HUES48 (cell line): ENCODE measurements around the gene HLF.

Source experiments
- H3K27ac ChIP-seq: one replicate; pipeline ENCODE4 v1.7.0; 2013; ENCODE audit warnings: low read depth, low read length, inconsistent platforms
- H3K27me3 ChIP-seq: 2 replicates; pipeline ENCODE4 v1.6.1; 2013; ENCODE audit warnings: mild to moderate bottlenecking, low read length; ENCODE audit not compliant: control insufficient read depth, insufficient read depth
- H3K36me3 ChIP-seq: 2 replicates; pipeline ENCODE4 v1.6.1; 2013; ENCODE audit warnings: low read length; ENCODE audit not compliant: control insufficient read depth, insufficient read depth
- H3K4me1 ChIP-seq: 2 replicates; pipeline ENCODE4 v1.6.1; 2013; ENCODE audit warnings: mild to moderate bottlenecking, low read length; ENCODE audit not compliant: control insufficient read depth, insufficient read depth
- H3K4me3 ChIP-seq: 2 replicates; pipeline ENCODE4 v1.5.1; 2013; ENCODE audit warnings: mild to moderate bottlenecking, low read depth, low read length
- H3K9ac ChIP-seq: 2 replicates; pipeline ENCODE4 v1.6.1; 2013; ENCODE audit warnings: mild to moderate bottlenecking, low read depth, low read length, moderate library complexity
- H3K9me3 ChIP-seq: 2 replicates; pipeline ENCODE4 v1.6.1; 2013; ENCODE audit warnings: low read length; ENCODE audit not compliant: control insufficient read depth, insufficient read depth

The HLF gene

DNA sequence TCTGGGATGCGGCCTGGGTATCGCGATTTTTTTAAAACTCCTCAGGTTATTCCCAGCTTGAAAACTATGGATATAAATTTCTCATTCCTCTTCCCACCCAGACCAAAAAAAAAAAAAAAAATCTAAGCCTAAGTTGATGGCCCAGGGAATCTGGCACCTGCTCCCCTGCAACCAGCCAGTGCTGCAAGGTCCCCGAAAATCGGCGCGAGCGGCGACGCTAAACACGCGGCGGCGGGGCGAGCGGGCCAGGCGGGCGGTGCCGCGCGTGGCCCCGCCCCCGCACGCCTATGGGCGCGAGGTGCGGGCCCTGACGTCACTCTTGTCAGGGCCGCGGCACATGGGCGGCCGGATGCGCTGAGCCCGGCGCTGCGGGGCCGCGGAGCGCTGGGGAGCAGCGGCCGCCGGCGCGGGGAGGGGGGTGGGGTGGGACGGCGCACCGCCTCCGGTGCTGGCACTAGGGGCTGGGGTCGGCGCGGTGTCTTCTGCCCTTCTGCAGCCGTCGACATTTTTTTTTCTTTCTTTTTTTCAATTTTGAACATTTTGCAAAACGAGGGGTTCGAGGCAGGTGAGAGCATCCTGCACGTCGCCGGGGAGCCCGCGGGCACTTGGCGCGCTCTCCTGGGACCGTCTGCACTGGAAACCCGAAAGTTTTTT is at the start of gene HLF:
Gene HLF, plus strand, starts transcription at position 316 of the 654 bp plus-strand sequence. CDS start 525 bp downstream, outside the sequence.
- no peak within 1 kb of the TSS for H3K27ac ChIP-seq
- H3K4me1 ChIP-seq: peaks cover 4% of the 10 kb centered on the region
- no peaks in the 10 kb centered on the region for H3K36me3 ChIP-seq
- no peaks in the 10 kb centered on the region for H3K9me3 ChIP-seq
- peaks cover 75% of the 10 kb centered on the region for H3K27me3 ChIP-seq
- H3K9ac ChIP-seq: no peak within 1 kb of the TSS
- H3K4me3 ChIP-seq: peak within 1 kb of the TSS; percentile 50

- H3K9me3 ChIP-seq: no peaks in the 10 kb centered on the region
- no peak overlapping the region for H3K9ac ChIP-seq
- no peak overlapping the region for H3K4me3 ChIP-seq
- no peaks in the 10 kb centered on the region for H3K36me3 ChIP-seq
- H3K4me1 ChIP-seq: no peaks in the 10 kb centered on the region
- H3K27me3 ChIP-seq: no peaks in the 10 kb centered on the region
- H3K27ac ChIP-seq: no peak overlapping the region
Measured at GRCh38 chr17:55215711-55216110, 49.0 kb upstream of the HLF start.

DNA sequence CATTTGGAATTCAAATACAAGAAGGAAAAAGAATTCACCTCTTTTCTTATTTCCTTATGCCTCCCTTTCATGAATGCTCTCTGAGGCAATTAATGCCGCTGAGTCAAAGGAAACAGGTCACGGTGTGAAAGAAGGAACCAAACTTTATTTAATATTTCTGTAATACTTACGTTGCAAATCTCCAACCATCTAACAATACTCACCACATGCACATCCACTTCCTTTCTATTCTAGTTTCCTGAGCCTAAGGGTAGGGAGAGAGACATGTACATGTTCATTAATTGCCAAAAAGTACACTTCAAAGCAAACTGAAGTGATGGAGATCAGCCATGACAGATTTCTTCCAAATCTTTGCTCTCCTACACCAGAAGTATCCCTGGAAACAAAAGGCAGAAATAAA is 47.9 kb upstream of the HLF start:
- H3K9me3 ChIP-seq: no peaks in the 10 kb centered on the region
- H3K27ac ChIP-seq: no peak overlapping the region
- no peak overlapping the region for H3K9ac ChIP-seq
- no peaks in the 10 kb centered on the region for H3K4me1 ChIP-seq
- H3K36me3 ChIP-seq: no peaks in the 10 kb centered on the region
- H3K4me3 ChIP-seq: no peak overlapping the region
- H3K27me3 ChIP-seq: no peaks in the 10 kb centered on the region

DNA sequence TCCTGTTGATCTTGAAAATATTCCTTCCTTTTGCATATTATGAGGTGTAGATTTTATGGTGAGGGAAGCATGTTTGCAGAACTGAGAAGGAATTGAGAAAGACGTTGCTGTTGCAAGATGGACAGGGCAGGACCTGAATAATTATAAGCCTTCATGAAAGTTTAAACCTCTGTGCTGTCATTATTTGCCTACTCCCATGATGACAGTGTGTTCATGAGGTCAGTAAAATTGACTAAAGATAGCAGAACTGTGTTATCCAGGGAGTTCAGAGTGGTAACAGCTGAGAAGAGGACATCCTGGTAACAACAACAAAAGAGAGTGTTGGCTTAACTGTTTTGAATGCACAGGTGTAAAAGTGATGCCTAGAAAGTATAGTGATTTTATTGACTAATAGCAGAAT is 45.3 kb upstream of the HLF start:
- H3K4me3 ChIP-seq: no peak overlapping the region
- no peaks in the 10 kb centered on the region for H3K9me3 ChIP-seq
- H3K4me1 ChIP-seq: no peaks in the 10 kb centered on the region
- no peaks in the 10 kb centered on the region for H3K36me3 ChIP-seq
- no peak overlapping the region for H3K27ac ChIP-seq
- no peaks in the 10 kb centered on the region for H3K27me3 ChIP-seq
- no peak overlapping the region for H3K9ac ChIP-seq

DNA sequence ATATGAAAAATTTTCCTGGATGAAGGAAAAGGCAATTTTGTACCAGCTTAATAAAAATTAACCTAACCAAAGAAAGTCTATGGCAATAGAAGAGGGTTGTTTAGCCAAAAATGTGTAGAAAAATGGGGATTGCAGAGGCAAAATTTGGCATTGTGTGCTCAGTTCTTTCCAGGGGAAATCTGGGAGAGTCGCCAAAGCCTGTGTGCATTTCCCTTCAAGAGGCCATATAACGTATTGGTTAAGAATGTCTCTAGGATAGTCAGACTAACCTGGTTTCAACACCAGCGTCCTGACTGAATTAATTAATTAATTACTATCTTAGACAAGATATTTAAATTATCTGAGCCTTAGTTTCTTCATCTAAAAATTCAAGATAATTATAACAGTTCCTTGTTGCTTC is 44.8 kb upstream of the HLF start:
- Histone ChIP-seq H3K27ac (no peak overlapping the region), H3K4me1 (no peaks in the 10 kb centered on the region), H3K27me3 (no peaks in the 10 kb centered on the region), H3K4me3 (no peak overlapping the region), H3K9ac (no peak overlapping the region), H3K36me3 (no peaks in the 10 kb centered on the region), H3K9me3 (no peaks in the 10 kb centered on the region)

- Histone ChIP-seq H3K27ac (no peak overlapping the region), H3K9ac (no peak overlapping the region), H3K4me1 (no peaks in the 10 kb centered on the region), H3K27me3 (no peaks in the 10 kb centered on the region), H3K36me3 (no peaks in the 10 kb centered on the region), H3K4me3 (no peak overlapping the region), H3K9me3 (no peaks in the 10 kb centered on the region)
Measured at GRCh38 chr17:55223524-55223923, 41.2 kb upstream of the HLF start.

GRCh38 chr17:55224746-55225145 is 40.0 kb upstream of the HLF start:
- no peaks in the 10 kb centered on the region for H3K27me3 ChIP-seq
- H3K36me3 ChIP-seq: no peaks in the 10 kb centered on the region
- H3K4me1 ChIP-seq: no peaks in the 10 kb centered on the region
- H3K9ac ChIP-seq: no peak overlapping the region
- no peaks in the 10 kb centered on the region for H3K9me3 ChIP-seq
- H3K4me3 ChIP-seq: no peak overlapping the region
- H3K27ac ChIP-seq: no peak overlapping the region

- Histone ChIP-seq H3K9ac (no peak overlapping the region), H3K4me1 (no peaks in the 10 kb centered on the region), H3K27ac (no peak overlapping the region), H3K27me3 (no peaks in the 10 kb centered on the region), H3K36me3 (no peaks in the 10 kb centered on the region), H3K9me3 (no peaks in the 10 kb centered on the region), H3K4me3 (no peak overlapping the region)
Measured at GRCh38 chr17:55225237-55225636, 39.5 kb upstream of the HLF start.

- no peak overlapping the region for H3K9ac ChIP-seq
- no peaks in the 10 kb centered on the region for H3K9me3 ChIP-seq
- H3K4me1 ChIP-seq: no peaks in the 10 kb centered on the region
- H3K27me3 ChIP-seq: no peaks in the 10 kb centered on the region
- no peaks in the 10 kb centered on the region for H3K36me3 ChIP-seq
- no peak overlapping the region for H3K4me3 ChIP-seq
- no peak overlapping the region for H3K27ac ChIP-seq
Measured at GRCh38 chr17:55228683-55229192, 36.0 kb upstream of the HLF start.

DNA sequence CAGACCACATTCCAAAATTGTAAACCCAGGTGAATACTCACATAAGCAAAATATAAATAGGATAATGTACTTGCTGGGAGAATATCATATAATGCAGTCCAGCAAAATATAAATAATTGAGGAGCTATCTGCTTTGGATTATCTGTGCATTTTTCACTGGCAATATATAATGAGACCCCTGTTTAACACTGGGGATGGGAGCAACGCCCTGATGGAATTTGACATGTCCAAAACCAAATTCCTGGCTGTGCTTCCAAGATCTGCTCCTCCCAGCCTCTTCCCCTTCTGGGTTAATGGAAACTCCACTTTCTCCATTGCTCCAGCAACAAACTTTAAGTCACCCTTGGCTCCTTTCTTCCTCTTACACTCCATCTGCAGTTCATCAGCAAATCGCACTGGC is 35.5 kb upstream of the HLF start:
- H3K36me3 ChIP-seq: no peaks in the 10 kb centered on the region
- no peak overlapping the region for H3K27ac ChIP-seq
- H3K9me3 ChIP-seq: no peaks in the 10 kb centered on the region
- H3K9ac ChIP-seq: no peak overlapping the region
- no peaks in the 10 kb centered on the region for H3K27me3 ChIP-seq
- H3K4me1 ChIP-seq: no peaks in the 10 kb centered on the region
- H3K4me3 ChIP-seq: no peak overlapping the region

DNA sequence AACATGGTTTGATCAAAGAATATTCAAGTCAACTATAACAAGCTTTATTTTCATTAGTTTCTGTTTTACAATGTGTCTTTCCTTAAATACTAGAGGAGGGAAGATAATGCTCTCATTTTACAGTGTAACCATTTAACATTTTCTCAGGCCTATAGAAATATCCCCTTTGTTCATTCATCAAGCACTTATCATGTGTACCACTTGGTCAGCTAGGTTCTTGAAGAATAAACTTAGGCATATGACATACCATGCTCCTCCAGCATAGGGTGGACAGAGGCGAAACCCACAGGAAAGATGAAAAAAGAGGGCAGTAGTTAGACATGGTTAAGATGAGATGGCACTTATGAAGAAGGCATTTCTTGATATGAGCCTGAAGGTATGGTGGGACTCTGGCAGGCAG is 34.0 kb upstream of the HLF start:
- no peak overlapping the region for H3K27ac ChIP-seq
- no peaks in the 10 kb centered on the region for H3K4me1 ChIP-seq
- H3K27me3 ChIP-seq: no peaks in the 10 kb centered on the region
- H3K36me3 ChIP-seq: no peaks in the 10 kb centered on the region
- H3K9ac ChIP-seq: no peak overlapping the region
- H3K4me3 ChIP-seq: no peak overlapping the region
- no peaks in the 10 kb centered on the region for H3K9me3 ChIP-seq
